GM21825 (cell line): Measurements from ENCODE around the gene ABL1.

Experiments used
- ATAC-seq: cut with Tn5 transposase; IDR thresholded peaks from one replicate; pipeline ENCODE4 v1.9.1; 2021; ENCODE audit warnings: mild to moderate bottlenecking, moderate library complexity; ENCODE audit not compliant: unreplicated experiment

Gene ABL1

DNA sequence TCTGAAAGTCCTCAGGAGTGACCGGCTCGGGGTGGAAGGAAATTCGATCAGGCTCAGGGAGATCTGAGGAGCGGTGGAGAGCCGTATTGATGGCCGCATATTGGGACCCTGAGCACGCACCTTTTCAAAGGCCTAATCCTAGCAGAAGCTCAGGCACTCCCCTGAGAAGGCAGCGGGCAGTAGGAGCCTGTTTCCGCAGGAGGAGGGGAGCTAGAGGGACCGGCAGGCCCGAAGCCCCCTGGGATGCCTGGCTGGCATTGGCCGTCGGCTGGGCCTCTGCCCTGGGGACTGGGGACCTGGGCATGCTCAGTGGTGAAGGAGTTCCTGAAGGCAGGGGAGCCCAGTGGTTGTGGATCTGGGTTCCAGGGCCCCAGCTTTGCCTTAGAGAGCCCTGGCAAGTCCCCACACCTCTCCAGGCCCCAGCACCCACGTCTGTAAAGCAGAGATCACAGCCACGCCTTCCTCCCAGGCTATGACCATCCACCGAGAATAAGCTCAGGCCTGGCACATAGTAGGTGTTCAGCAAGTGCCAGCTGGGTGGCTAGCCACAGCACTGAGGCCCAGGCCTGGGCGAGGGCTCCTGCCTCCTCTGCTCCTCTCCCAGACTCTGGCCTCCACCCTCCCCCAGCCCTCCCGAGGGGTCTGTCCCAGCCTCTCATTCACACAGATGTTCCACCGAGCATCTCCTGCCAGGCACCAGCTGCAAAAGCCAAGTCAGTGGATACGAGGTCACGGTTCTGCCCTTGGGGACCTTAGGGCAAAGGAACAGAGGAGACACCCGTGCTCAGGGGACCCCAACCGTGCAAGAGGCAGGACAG is 78.8 kb downstream of the ABL1 start:
- ATAC-seq = no peak

DNA sequence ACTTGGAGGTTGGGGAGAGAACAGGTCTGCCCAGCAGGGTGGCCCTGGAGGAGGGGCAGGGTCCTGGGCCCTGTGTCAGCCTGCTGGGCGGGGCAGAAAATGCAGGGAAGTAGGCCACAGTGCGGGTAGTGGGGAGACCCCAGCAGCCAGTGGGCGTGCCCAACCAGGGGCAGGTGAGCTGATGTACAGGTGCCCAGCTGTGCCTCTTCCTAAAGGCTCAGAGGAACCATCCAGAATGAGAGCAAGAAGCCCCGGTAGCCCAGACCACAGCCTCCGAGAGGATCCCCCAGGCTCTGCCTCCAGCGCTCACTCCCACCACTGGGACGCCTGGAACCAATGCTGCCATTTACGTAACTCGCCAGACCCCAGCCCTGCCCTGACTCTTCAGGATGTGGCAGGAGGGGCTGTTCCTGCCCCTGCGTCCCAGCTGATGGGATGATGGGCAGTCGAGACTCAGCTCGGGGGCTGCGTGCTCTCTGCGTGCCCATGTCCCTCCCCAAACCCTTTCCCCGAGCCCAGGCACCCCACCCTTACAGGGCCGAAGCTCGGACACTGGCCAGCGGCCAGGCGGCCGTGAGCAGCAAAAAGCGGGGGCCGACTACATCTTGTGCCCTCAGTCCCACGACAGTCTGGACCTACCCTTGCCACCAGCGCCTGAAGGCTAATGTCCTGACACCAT is 79.5 kb downstream of the ABL1 start:
- ATAC-seq = no peak

DNA sequence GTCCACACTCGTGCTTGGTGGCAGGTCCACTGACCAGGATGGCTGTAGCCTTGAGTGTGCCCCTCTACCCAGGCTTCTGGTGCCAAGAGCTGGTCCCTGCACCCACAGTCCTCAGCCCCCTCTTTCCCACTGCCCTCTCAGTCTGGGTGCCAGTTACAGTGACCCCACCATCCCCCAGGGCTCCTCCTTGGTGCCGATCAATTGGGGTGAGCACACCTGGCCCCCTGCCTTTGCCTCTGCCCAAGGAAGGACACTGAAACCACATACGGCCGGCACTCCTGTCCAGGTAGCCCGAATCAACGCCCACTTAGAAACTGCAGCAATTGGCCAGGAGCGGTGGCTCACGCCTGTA is 80.0 kb downstream of the ABL1 start:
- no peak for ATAC-seq

DNA sequence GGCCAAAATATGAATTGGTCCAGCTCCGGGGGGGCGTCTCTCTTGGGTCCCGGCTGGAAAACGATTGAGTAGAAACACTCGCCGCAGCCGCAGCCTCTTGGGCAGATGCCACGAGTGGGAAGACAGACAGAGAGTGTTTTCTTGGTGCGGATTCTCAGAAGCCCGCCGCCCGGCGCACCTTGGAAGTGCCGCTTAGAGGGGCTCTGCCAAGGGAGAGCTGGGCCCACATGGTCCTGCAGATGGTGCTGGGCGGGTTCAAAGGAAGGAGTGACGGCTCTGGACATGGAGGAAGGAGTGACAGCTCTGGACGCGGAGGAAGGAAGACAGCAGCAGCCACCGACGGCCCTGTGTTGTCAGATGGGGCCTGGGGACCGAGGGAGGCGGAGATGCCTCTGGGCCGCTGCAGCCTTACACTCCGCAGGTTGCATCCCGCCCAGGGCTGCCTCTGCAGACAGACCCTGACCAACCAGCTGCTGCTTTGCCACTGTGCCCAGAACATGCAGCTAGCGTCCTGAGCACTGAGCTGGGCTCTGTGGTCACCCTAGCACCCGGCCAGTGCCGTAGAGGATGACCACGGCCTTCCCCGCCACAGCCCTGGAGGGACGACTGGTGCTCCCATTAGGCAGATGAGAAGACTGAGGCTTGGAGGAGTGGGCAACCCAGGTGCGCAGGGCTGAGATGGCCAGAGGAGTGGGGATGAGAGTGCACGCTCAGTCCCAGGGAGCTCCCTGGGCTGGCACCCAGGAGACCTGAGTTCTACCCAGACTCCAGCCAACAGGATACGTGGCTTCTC is 82.3 kb downstream of the ABL1 start:
- no peak for ATAC-seq

DNA sequence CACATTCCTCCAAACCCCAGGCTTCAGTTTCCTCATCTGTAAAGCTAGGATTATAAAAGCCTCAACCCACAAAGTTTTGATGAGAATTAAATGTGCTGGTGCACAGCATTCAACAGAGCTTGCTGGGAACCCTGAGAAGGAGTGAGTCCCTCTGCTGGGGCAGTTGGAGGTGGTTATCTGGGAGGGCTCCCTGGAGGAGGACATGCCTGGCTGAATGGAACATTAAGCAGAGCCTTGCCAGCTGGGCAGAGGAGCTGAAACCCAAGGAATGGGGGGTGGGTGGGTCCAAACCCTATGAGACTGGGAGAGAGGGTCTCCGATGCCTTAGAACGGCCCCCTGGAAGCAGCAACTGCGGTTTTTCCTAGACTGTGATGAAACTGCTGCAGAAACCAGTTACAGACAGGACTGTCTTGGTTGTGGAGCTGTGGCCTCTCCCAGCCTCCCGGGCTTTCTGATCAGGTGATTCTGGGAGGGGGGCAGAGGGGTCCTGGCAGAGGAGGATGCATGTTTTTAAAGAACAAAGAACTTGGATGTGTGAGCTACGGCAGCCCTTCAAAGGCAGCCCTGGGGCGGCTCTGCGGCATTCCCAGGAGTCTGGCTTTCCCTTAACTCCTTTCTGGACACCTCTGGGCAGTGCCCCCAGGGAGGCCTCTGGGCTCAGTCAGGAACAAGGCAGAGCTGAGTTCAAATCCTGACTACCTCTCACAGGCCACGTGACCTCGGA is 83.2 kb downstream of the ABL1 start:
- no peak for ATAC-seq

DNA sequence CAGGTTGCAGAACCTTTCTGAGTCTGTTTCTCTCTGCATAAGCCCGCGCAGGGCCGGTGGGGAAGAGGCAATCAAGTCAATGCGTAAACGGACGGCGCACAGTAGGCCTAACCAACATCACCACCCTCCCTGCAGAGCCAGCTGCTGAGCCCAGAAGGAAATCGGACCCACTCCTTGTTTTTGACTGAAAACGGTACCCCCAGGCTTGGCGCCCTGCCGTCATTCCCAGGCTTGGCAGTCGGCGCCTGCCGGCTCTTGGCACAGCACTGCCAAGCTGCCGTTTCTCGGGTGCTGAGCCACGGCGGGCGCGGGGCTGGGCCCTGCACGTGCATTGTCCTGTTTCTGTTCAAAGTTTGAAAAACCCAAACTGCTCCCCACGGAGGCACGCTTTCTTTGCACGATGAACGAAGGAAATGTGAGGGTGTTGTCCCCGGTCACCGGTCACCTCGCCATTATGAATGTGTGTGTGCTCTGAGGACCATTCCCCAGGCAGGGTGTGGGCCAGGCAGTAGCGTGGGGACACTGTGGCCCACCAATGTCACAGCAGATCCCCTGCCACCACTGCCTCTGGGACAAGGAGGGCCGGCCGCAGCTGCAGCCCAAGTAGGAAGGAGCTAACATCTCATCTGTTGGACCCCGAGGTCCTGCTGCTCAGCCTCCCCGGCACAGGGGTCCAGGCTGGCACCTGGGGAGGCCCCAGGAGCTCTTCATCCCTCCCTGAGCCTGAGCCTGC is 83.9 kb downstream of the ABL1 start:
- ATAC-seq = no peak

DNA sequence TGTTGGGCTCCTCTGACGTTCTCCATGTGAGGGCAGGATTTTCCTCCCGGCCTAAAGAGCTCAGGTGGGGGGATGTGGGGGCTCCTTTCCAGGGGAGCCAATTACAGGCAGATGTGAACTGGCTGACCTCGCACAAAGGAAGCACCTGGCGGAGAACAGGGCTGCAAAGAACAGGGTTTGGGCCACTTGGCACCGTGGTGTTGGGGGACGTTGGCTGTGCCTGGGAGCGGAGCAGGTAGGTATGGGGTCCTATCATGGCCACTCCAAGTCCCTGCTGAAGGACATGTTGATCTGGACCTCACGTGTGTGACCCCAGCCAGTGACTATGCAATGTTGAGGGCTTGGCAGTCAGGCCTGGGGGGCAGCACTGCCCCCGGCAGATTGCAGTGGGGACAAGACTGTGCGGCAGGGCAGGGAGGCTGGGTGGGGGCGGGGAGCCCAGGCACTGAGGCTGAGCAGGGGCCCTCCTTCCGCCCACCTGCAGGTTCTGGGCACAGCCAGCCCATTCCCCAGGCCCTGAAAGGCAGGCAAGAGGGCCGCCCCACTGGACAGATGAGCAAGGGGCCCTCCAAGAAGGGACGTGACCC is 84.6 kb downstream of the ABL1 start:
- ATAC-seq = no peak

DNA sequence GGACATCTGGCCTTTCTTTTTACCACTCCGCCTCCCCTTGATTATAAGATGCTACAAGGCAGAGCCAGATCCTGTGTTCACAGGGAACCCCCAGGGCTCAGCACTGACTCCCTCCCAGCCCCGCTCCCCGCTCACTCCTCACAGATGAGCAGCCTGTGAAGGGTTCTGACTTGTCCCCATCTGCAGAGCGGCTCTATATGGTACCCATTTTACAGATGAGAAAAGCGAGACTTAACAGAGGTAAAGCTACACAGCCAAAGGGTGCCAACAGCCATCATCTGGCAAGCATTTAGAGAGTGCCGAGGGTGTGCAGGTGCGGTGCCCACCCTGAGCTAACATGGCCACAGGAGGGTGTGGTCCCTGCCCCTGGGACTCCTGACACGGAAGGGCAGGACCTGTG is 85.2 kb downstream of the ABL1 start:
- ATAC-seq = no peak

DNA sequence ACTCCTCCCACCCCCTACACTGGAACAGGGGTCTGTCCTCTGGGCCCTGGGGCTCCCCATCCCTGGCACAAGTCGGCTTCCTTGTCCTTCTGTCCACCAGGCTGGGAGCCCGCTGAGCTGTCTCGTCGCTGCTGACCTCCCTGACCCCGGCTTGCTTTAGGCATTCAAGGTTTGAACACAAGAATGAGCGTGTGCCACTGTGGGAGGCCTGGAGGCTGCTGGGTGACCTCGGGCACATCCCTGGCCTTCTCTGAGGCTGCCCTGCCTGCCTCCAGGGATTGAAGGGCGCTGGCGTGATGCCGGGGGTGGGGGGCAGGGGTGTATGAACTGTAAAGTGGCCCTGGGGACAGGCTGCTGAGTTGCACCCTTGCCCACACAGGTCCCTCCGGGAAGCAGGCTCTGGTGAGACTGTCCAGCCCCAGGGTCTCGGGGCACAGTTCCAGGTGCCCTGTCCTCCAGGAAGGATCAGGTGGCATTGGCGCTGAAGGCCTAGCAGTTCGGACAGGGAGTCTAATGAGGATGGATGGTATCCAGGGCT is 85.8 kb downstream of the ABL1 start:
- ATAC-seq = no peak

DNA sequence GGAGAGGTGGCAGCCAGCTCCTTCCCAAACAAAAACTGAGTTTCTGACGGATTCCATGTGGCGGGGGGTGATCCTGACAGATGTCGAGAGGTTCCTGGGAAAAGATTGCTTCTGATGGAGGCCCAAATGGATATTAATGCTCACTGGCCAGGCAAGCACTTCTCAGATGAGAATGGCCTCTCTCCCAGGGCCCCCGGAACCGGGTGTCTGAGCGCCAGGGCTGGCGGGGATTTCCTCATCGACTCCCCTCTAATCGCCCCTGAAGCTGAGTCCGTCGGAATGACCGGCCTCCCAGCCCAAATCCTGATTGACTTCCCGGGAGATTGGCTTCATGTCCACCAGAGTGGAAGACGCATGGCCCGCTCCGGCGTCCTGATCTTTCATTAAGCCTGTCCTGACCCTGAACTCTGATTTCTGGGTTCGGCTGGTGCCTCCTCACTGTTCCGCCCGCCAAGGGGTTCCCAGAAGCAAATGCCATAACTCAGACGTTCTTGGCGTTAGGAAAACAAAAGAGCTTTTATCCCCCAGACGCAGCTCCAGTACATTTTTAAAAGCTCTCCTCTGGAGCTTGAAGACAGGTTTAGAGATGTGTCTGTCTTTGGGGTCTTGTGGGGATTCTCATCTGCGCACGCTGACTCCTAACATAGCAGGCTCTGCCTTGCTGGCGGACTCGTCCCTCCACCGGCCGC is 86.4 kb downstream of the ABL1 start:
- ATAC-seq = no peak

DNA sequence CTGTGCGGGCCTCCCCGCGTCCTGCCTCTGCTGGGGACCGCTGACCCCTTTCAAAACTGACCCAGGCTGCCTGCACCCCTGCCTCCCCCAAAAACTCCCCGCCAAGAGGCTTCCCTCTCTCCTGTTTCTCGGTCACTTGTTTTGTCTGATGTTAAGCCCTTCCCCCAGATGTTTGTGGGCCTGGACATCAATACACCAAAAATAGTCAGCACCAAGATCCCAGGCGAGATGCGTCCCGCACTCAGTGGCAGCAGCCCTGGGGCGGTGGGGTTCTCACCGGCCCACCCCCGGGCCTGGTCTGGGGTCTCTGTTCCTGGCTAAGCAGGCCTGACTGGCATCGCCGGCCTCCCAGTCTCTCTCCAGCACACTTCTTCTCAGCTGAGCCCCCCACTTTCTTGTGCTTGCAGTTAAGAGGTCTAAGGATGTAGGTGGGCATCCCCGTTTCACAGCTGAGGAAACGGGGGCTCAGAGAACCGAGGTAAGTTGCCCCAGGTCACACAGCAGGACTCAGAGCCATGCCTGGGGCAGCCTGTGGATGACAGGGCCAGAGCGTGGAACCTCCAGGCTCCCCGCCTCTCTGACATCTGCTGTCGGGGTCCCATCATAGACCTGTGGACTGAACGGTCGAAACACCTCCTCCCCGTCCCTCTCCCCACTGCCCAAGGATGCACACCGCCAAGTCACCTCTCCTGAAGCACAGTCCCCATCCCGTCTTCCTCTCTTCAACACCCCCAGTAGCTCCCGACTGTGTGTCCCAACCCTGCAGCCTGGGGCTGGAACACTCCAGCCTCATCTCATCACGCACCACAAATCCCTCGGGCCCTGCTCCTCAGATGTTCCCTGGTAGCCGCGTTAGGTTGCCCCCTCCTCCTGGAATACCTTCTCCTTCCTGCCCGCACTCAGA is 87.2 kb downstream of the ABL1 start:
- no peak for ATAC-seq

DNA sequence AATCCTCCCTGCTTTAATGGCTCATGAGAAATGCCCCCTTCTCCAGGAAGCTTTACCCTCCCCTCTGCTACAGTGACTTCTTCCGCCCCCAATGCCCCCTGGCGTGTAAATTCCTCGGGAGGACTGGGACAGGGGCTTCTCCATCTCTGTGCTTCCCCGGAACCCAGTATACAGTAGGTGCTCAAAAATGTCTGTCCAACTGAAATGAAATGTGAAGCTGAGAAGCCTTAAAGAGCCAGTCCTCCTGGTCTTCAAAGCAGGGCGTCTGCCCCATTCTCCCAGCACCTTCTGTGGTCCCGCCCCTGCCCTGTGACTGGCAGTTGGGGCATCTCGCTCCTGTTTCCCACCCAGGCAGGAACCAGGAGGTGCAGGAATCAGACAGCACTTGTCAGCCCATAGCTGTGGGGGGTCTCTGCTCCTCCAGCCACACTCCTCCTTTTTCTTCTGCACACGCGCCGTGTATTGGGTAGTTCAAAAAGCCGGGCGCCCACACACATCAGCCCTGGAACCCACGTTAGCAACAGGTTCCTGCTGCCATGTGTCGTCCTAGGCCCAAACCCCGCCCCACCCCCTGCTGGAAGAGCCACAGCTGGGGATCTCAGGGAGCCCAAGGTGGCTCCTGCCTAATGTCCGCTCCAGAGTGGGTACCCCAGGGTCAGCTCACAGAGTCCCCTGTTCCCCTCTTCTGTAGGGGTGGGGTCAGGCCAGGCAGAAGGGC is 88.0 kb downstream of the ABL1 start:
- ATAC-seq = no peak

DNA sequence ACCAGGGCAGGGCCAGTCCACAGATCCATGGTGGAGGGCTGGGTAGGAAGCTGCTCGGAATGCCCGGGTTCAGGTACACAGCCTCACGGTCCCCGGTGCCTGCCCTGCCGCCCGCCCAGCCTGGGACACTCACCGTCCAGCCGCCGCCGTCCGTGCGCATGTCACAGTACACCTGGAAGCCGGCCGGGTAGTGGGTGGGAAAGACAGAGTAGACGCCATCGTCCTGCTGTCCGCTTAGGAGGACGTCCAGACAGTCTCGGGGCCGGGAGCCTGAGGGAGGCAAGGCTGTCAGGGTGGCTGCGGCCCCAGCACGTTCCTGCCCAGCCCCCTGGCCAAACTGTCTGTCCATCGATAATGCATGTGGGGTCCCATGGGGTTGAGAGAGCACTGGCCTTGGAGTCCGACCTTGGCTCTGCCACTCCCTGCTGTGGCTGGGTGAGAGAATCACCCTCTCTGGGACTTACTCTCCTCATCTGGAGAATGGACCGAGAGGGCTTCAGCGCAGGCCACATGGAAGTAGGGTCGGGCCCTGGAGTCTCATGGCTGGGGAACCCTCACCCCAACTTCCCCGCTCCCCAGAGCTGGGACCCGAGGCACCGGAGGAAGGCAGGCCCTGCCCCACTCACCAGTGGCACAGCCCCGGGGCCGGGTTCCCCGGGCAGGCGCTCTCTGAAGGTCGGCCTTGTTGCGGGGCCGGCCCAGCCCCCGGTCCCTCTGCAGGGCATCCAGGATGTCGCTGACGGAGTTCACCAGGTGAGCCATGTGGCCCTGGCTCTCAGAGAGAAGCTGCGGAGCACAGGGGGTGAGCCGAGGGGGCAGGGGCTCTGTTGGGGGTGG is 88.8 kb downstream of the ABL1 start:
- ATAC-seq = no peak

DNA sequence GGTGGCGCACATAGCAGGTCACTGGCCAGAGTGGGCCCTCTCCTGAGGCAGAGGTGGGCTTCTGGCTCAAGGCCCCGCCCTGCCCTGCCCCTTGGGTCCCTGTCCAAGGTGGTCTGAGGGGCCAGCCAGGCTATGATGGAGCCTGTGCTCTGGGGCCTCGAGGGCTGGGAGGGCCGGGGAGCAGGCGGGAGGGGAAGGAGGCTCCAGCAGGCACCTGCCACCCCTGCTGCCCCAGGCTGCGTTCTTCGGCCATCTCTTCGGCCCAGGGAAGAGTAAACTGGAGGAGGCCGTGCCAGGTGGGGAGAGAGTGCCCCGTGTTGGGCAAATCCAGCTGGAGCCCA is 89.4 kb downstream of the ABL1 start:
- ATAC-seq = no peak

DNA sequence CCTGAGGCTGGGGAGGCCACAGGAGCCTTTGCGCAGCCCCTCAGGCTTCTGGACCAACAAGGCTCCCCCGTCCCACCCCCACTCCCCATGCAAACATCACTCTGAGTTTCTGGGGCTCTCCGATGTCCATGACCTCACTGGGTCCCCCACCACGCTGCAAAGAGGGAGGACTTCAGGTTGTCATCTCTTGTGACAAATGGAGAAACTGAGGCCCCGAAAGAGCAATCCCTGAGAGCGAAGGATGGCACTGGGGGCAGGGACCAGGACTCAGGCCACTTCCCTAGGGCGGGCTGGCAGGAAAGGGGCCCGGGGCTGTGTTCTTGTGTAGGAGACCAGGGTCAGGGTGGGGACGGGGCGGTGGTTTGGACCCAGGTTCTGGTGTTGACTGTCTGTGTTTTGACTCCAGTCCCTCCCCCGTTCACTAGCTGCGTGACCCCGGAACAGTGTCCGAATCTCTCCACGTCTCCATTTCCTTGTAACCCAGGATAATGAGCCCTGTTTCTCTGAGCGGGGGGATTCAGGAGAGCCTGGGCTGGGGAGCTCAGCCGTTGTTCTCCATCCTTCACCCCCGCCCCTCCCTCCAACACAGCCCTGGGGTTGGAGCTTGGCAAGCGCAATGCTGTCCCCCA is 90.1 kb downstream of the ABL1 start:
- ATAC-seq = no peak

DNA sequence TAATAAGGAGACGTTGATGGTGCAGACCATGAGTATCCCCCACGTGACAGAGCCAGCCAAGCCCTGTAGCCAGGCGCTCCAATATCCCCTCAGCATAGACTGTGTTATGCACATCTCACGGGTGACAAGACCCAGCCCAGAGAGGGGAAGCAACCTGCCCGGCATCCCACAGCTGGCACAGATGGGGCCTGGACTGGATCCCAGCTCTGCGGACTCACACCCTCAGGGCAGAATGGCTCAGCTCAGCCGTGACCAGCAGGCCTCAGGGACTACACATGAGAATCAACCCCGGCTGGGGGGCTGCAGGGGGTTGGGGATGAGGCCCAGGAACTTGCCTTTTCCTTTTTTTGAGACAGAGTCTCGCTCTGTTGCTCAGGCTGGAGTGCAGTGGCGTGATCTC is 92.3 kb downstream of the ABL1 start:
- no peak for ATAC-seq
